Loucy (cell line): ENCODE results near the gene CENPP.

ENCODE experiments used
- CTCF ChIP-seq: fragments of 200-600 bp; sonication (generic); conservative IDR thresholded peaks from 2 replicates; pipeline ENCODE4 v1.5.1; 2014; ENCODE audit warnings: mild to moderate bottlenecking, antibody characterized with exemption, low read length
- EZH2phosphoT487 ChIP-seq: fragments of 200-600 bp; IDR thresholded peaks from 2 replicates; pipeline ENCODE4 v1.6.1; 2018; ENCODE audit warnings: antibody characterized with exemption, mild to moderate bottlenecking, moderate library complexity, borderline replicate concordance

GRCh38 chr9:92392690-92393089 is 66.9 kb downstream of the CENPP start:
- no peak for TF ChIP-seq EZH2phosphoT487
- TF ChIP-seq CTCF: no peak
